ENCODE results near the gene ALDOC.

DNA sequence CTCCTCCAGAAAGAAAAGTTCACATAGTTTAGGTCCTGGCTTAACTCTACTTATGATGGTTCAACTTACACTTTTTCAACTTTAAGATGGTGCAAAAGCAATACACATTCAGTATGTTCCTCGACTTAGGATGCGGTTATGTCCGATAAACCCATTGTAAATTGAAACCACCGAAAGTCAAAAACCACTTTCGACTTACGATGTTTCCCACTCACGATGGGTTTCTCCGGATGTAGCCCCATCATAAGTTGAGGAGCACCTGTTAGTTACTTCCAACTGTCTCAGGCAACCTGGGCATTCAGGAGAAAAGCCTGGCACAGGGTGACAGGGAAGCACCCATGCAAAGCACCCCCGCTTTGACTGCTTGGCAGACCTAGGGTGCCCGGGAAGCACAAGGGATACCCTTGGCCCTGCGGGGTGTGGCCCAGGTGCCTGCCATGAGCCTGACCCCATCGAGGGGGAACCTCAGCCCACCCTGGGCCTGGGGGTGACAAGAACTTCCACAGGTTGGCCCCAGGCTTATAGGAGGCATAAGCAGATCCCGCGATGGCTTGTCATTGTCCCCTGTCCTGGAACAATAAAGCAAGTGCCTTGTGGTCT lies 38.3 kb downstream of the ALDOC start:
- TF ChIP-seq, protein P1, sequence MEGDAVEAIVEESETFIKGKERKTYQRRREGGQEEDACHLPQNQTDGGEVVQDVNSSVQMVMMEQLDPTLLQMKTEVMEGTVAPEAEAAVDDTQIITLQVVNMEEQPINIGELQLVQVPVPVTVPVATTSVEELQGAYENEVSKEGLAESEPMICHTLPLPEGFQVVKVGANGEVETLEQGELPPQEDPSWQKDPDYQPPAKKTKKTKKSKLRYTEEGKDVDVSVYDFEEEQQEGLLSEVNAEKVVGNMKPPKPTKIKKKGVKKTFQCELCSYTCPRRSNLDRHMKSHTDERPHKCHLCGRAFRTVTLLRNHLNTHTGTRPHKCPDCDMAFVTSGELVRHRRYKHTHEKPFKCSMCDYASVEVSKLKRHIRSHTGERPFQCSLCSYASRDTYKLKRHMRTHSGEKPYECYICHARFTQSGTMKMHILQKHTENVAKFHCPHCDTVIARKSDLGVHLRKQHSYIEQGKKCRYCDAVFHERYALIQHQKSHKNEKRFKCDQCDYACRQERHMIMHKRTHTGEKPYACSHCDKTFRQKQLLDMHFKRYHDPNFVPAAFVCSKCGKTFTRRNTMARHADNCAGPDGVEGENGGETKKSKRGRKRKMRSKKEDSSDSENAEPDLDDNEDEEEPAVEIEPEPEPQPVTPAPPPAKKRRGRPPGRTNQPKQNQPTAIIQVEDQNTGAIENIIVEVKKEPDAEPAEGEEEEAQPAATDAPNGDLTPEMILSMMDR (IDR thresholded peaks at IDR 0.05; ENCODE audit: insufficient read depth, low read depth, low read length), result no peak
- no peak for TF ChIP-seq EZH2 (IDR thresholded peaks at IDR 0.05; ENCODE audit: insufficient read depth, low read length)

All from astrocyte (in vitro differentiated cells and primary cell).